ENCODE measurements around the gene DLST. TPM values are rescaled to one million over a fixed set of nuclear protein-coding genes. Genes with fewer than 3 reads are reported as not detected.

Gene DLST
- total RNA-seq, 1 donor from 2014 or later: 52.2 TPM

DNA sequence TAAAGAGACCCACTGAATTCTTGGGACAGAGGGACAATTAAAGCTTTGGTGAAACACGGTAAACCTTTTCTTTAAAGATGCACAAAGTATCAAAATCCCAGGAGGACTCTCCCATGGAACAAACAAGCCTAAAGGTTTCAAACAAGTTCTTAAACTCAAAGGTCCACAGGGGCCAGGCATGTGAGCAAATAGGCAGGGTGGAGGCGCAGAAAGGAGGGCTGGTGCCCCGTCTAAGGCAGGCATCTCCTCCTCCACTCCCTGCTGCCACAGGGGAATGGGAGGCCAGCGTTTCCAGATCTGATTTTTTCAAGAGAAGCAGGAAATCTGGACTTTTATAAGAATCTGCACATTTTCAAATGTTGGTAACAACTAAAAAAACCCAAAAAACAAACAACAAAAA, 33.7 kb downstream of the DLST start:
- peaks cover 10% of the 10 kb centered on the region for H3K4me1 Mint-ChIP-seq
- TF ChIP-seq, protein P1, sequence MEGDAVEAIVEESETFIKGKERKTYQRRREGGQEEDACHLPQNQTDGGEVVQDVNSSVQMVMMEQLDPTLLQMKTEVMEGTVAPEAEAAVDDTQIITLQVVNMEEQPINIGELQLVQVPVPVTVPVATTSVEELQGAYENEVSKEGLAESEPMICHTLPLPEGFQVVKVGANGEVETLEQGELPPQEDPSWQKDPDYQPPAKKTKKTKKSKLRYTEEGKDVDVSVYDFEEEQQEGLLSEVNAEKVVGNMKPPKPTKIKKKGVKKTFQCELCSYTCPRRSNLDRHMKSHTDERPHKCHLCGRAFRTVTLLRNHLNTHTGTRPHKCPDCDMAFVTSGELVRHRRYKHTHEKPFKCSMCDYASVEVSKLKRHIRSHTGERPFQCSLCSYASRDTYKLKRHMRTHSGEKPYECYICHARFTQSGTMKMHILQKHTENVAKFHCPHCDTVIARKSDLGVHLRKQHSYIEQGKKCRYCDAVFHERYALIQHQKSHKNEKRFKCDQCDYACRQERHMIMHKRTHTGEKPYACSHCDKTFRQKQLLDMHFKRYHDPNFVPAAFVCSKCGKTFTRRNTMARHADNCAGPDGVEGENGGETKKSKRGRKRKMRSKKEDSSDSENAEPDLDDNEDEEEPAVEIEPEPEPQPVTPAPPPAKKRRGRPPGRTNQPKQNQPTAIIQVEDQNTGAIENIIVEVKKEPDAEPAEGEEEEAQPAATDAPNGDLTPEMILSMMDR (IDR thresholded peaks at IDR 0.05): no peak
- no peak for TF ChIP-seq EZH2phosphoT487 (IDR thresholded peaks at IDR 0.05)
- no peak for TF ChIP-seq EZH2 (IDR thresholded peaks at IDR 0.05)
- H3K36me3 ChIP-seq: no peaks in the 10 kb centered on the region
- H3K9ac ChIP-seq: peak overlapping the region; percentile 13
- H3K27ac ChIP-seq: no peak overlapping the region
- H3K4me3 ChIP-seq: no peak overlapping the region
- no peaks in the 10 kb centered on the region for H3K9me3 Mint-ChIP-seq
- H3K4me2 ChIP-seq: no peak overlapping the region
- no peaks in the 10 kb centered on the region for H3K36me3 Mint-ChIP-seq
- H2AFZ ChIP-seq (replicated peaks): no peak overlapping the region
- no peaks in the 10 kb centered on the region for H3K79me2 ChIP-seq (ENCODE audit: low read depth)
- no peak overlapping the region for H3K4me3 Mint-ChIP-seq
- H3K4me1 ChIP-seq: no peaks in the 10 kb centered on the region
- no peaks in the 10 kb centered on the region for H3K27me3 ChIP-seq
- H3K27me3 Mint-ChIP-seq (ENCODE audit: insufficient read depth, low read depth): peaks cover 8% of the 10 kb centered on the region
- H3F3A ChIP-seq (ENCODE audit: low read depth): no peaks in the 10 kb centered on the region
- no peaks in the 10 kb centered on the region for H3K9me3 ChIP-seq (ENCODE audit: low read depth)
- no peak for DNase-seq (ENCODE audit: low spot score)
- H4K20me1 ChIP-seq (ENCODE audit: low read depth): no peaks in the 10 kb centered on the region
- no peak overlapping the region for H3K27ac Mint-ChIP-seq

GRCh38 chr14:74915826-74916225, 34.1 kb downstream of the DLST start:
- no peaks in the 10 kb centered on the region for H3K36me3 Mint-ChIP-seq
- H3K4me1 ChIP-seq: no peaks in the 10 kb centered on the region
- H3K4me2 ChIP-seq: no peak overlapping the region
- peak overlapping the region; percentile 13 for H3K9ac ChIP-seq
- H3K27me3 Mint-ChIP-seq (ENCODE audit: insufficient read depth, low read depth): peaks cover 8% of the 10 kb centered on the region
- H3K36me3 ChIP-seq: no peaks in the 10 kb centered on the region
- no peaks in the 10 kb centered on the region for H3K9me3 Mint-ChIP-seq
- no peak overlapping the region for H3K4me3 Mint-ChIP-seq
- TF ChIP-seq EZH2phosphoT487 (IDR thresholded peaks at IDR 0.05) (no peak), EZH2 (IDR thresholded peaks at IDR 0.05) (no peak)
- TF ChIP-seq, protein P1 (IDR thresholded peaks at IDR 0.05): no peak
- no peak overlapping the region for H3K27ac ChIP-seq
- no peaks in the 10 kb centered on the region for H3K9me3 ChIP-seq (ENCODE audit: low read depth)
- H4K20me1 ChIP-seq (ENCODE audit: low read depth): no peaks in the 10 kb centered on the region
- no peaks in the 10 kb centered on the region for H3K79me2 ChIP-seq (ENCODE audit: low read depth)
- DNase-seq (ENCODE audit: low spot score): no peak
- no peak overlapping the region for H2AFZ ChIP-seq (replicated peaks)
- H3K4me1 Mint-ChIP-seq: peaks cover 9% of the 10 kb centered on the region
- peak overlapping the region; percentile 60 for H3K27ac Mint-ChIP-seq
- H3K4me3 ChIP-seq: no peak overlapping the region
- H3F3A ChIP-seq (ENCODE audit: low read depth): no peaks in the 10 kb centered on the region
- no peaks in the 10 kb centered on the region for H3K27me3 ChIP-seq

- Mint-ChIP-seq H3K4me1 (peaks cover 11% of the 10 kb centered on the region), H3K27ac (peak overlapping the region; percentile 23), H3K4me3 (no peak overlapping the region), H3K27me3 (ENCODE audit: insufficient read depth, low read depth) (peaks cover 10% of the 10 kb centered on the region), H3K36me3 (no peaks in the 10 kb centered on the region), H3K9me3 (no peaks in the 10 kb centered on the region)
- H4K20me1 ChIP-seq (ENCODE audit: low read depth): no peaks in the 10 kb centered on the region
- no peak for TF ChIP-seq EZH2 (IDR thresholded peaks at IDR 0.05)
- TF ChIP-seq, protein P1 (IDR thresholded peaks at IDR 0.05): no peak
- no peak for TF ChIP-seq EZH2phosphoT487 (IDR thresholded peaks at IDR 0.05)
- H3F3A ChIP-seq (ENCODE audit: low read depth): no peaks in the 10 kb centered on the region
- H3K27ac ChIP-seq: no peak overlapping the region
- no peaks in the 10 kb centered on the region for H3K36me3 ChIP-seq
- H3K27me3 ChIP-seq: peaks cover 3% of the 10 kb centered on the region
- H3K4me3 ChIP-seq: no peak overlapping the region
- H3K4me2 ChIP-seq: no peak overlapping the region
- H3K9me3 ChIP-seq (ENCODE audit: low read depth): no peaks in the 10 kb centered on the region
- no peaks in the 10 kb centered on the region for H3K4me1 ChIP-seq
- no peak overlapping the region for H2AFZ ChIP-seq (replicated peaks)
- DNase-seq (ENCODE audit: low spot score): no peak
- H3K79me2 ChIP-seq (ENCODE audit: low read depth): no peaks in the 10 kb centered on the region
- H3K9ac ChIP-seq: no peak overlapping the region
These were observed 35.4 kb downstream of the DLST start for GRCh38 chr14:74917178-74917543.
